ENCODE results near the gene RPGR. TPM values are rescaled to one million over a fixed set of nuclear protein-coding genes. Genes with fewer than 3 reads are reported as not detected.

The RPGR gene
- total RNA-seq, 2 experiments from 2014 or later = 12.4 to 18.2 TPM

- no peak for DNase-seq (ENCODE audit: low spot score)
- peaks cover 16% of the 10 kb centered on the region; the same call in 1 of the 2 replicates for H3K79me2 ChIP-seq (ENCODE audit: insufficient read depth, low read depth, low read length)
- POLR2A ChIA-PET = interaction anchor here (0.9 kb wide), 1 partner anchor 504 kb away, joined by 3 read pairs; no protein-coding TSS in a partner anchor
- BruUV-seq (replicated peaks) = no TSS peak
- H3K27ac ChIP-seq (ENCODE audit: low read depth, low read length, poor library complexity, severe bottlenecking) = no peak overlapping the region
- H3K9me2 ChIP-seq (ENCODE audit: insufficient read depth, low read length) = no peaks in the 10 kb centered on the region
- intact Hi-C loops (cut with micrococcal nuclease; ENCODE audit: unreplicated experiment) = loop anchor here (1.0 to 5.0 kb wide), 3 partner anchors 65 to 135 kb away; no protein-coding TSS in a partner anchor
- H3K4me3 ChIP-seq (ENCODE audit: low read depth, low read length, poor library complexity, severe bottlenecking) = peak overlapping the region; percentile 86
- H3K4me2 ChIP-seq (ENCODE audit: low read length) = peak overlapping the region; percentile 35; the same call in 1 of the 2 replicates
- CTCF ChIA-PET (ENCODE audit: unreplicated experiment) = interaction anchor here (0.7 to 2.4 kb wide), 2 partner anchors 11 to 136 kb away, joined by 3 to 11 read pairs; no protein-coding TSS in a partner anchor
- H2AFZ ChIP-seq (ENCODE audit: low read length) = peak overlapping the region; percentile 70; the same call in 1 of the 2 replicates
- peak; percentile 4; the same call in 1 of the 2 replicates for TF ChIP-seq CTCF (conservative IDR thresholded peaks at IDR 0.05; ENCODE audit: low read length)
- no peak for TF ChIP-seq EZH2phosphoT487 (IDR thresholded peaks at IDR 0.05; ENCODE audit: borderline replicate concordance, low read depth, low read length)
- H4K20me1 ChIP-seq (ENCODE audit: insufficient read depth, low read length) = no peaks in the 10 kb centered on the region
- no peaks in the 10 kb centered on the region for H3K4me1 ChIP-seq (ENCODE audit: insufficient read depth, low read length, poor library complexity, severe bottlenecking)
- H3K9me3 ChIP-seq (ENCODE audit: low read length) = no peaks in the 10 kb centered on the region
- H3K36me3 ChIP-seq (ENCODE audit: insufficient read depth, low read length) = no peaks in the 10 kb centered on the region
Observed at GRCh38 chrX:38327775-38328081, 419 bp upstream of the RPGR start.

GRCh38 chrX:38326086-38326485 is 1.2 kb downstream of the RPGR start:
- Histone ChIP-seq H3K4me2 (ENCODE audit: low read length) (peak overlapping the region; percentile 85), H3K36me3 (ENCODE audit: insufficient read depth, low read length) (no peaks in the 10 kb centered on the region), H3K27ac (ENCODE audit: low read depth, low read length, poor library complexity, severe bottlenecking) (no peak overlapping the region), H3K79me2 (ENCODE audit: insufficient read depth, low read depth, low read length) (peaks cover 16% of the 10 kb centered on the region; the same call in 1 of the 2 replicates), H3K9me3 (ENCODE audit: low read length) (no peaks in the 10 kb centered on the region), H4K20me1 (ENCODE audit: insufficient read depth, low read length) (no peaks in the 10 kb centered on the region), H3K4me3 (ENCODE audit: low read depth, low read length, poor library complexity, severe bottlenecking) (peak overlapping the region; percentile 86), H3K4me1 (ENCODE audit: insufficient read depth, low read length, poor library complexity, severe bottlenecking) (no peaks in the 10 kb centered on the region), H3K9me2 (ENCODE audit: insufficient read depth, low read length) (no peaks in the 10 kb centered on the region), H2AFZ (ENCODE audit: low read length) (no peak overlapping the region)
- no peak for TF ChIP-seq CTCF (conservative IDR thresholded peaks at IDR 0.05; ENCODE audit: low read length)
- no peak for TF ChIP-seq EZH2phosphoT487 (IDR thresholded peaks at IDR 0.05; ENCODE audit: borderline replicate concordance, low read depth, low read length)
- intact Hi-C loops (cut with micrococcal nuclease; ENCODE audit: unreplicated experiment) = loop anchor here (5.0 kb wide), 1 partner anchor 64 kb away; no protein-coding TSS in a partner anchor
- ChIA-PET POLR2A (no interaction called here), CTCF (ENCODE audit: unreplicated experiment) (interaction anchor here (1.0 kb wide), 1 partner anchor 9 kb away, joined by 3 read pairs; no protein-coding TSS in a partner anchor)
- DNase-seq (ENCODE audit: low spot score) = no peak
- BruUV-seq (replicated peaks) = TSS peak; percentile 63

- BruUV-seq (replicated peaks) = no TSS peak
- no peak overlapping the region for H3K4me3 ChIP-seq (ENCODE audit: low read depth, low read length, poor library complexity, severe bottlenecking)
- no peak for TF ChIP-seq CTCF (conservative IDR thresholded peaks at IDR 0.05; ENCODE audit: low read length)
- TF ChIP-seq EZH2phosphoT487 (IDR thresholded peaks at IDR 0.05; ENCODE audit: borderline replicate concordance, low read depth, low read length) = no peak
- POLR2A ChIA-PET = interaction anchor here (0.7 to 1.2 kb wide), 2 partner anchors 10 to 12 kb away, joined by 3 read pairs; no protein-coding TSS in a partner anchor
- H4K20me1 ChIP-seq (ENCODE audit: insufficient read depth, low read length) = no peaks in the 10 kb centered on the region
- intact Hi-C loops (cut with micrococcal nuclease; ENCODE audit: unreplicated experiment) = no loop called here
- H3K4me2 ChIP-seq (ENCODE audit: low read length) = no peak overlapping the region
- peaks cover 10% of the 10 kb centered on the region for H3K36me3 ChIP-seq (ENCODE audit: insufficient read depth, low read length)
- no peak overlapping the region for H3K27ac ChIP-seq (ENCODE audit: low read depth, low read length, poor library complexity, severe bottlenecking)
- CTCF ChIA-PET (ENCODE audit: unreplicated experiment) = no interaction called here
- no peaks in the 10 kb centered on the region for H3K9me2 ChIP-seq (ENCODE audit: insufficient read depth, low read length)
- no peak for DNase-seq (ENCODE audit: low spot score)
- peaks cover 8% of the 10 kb centered on the region; the same call in 1 of the 2 replicates for H3K79me2 ChIP-seq (ENCODE audit: insufficient read depth, low read depth, low read length)
- H3K9me3 ChIP-seq (ENCODE audit: low read length) = no peaks in the 10 kb centered on the region
- no peak overlapping the region for H2AFZ ChIP-seq (ENCODE audit: low read length)
- no peaks in the 10 kb centered on the region for H3K4me1 ChIP-seq (ENCODE audit: insufficient read depth, low read length, poor library complexity, severe bottlenecking)
Observed at GRCh38 chrX:38320819-38321218, 6.5 kb downstream of the RPGR start.
